Stimulated activated CD8-positive, alpha-beta memory T cell treated with anti-CD3 and anti-CD28 coated beads, Interleukin-15, amount 100 ng/mL, for 48 hours (primary cell): ENCODE measurements around the gene FEM1A.
A peak's percentile ranks its signal among the peaks of the same experiment; 100 is the strongest.
"Not testable (repeated sequence)": the region's sequence is repeated elsewhere in the genome, so short reads cannot be mapped to it uniquely, and the experiment has no call there.

Source experiments
- DNase-seq, 2 donors: peaks; one replicate each; pipeline ENCODE4 v3.0.0-alpha.2; 2020; ENCODE audit warnings: low read depth in 2 of 2

The FEM1A gene

GRCh38 chr19:4791183-4792018 lies at the start of gene FEM1A:
FEM1A (plus strand) TSS chr19:4791734; CDS start chr19:4791855, 121 bp downstream.
- peak; percentile 97 to 98 for DNase-seq

- DNase-seq: no peak
These were observed 48.5 kb upstream of the FEM1A start for GRCh38 chr19:4742723-4743646.

- DNase-seq: no peak
These were observed 46.9 kb upstream of the FEM1A start for GRCh38 chr19:4744451-4745174.

- DNase-seq: not testable (repeated sequence)
These were observed 46.4 kb upstream of the FEM1A start for GRCh38 chr19:4745175-4745574.

- no peak for DNase-seq
These were observed 45.5 kb upstream of the FEM1A start for GRCh38 chr19:4745986-4746385.

GRCh38 chr19:4748185-4748584 lies 43.3 kb upstream of the FEM1A start:
- DNase-seq: no peak

- no peak for DNase-seq
These were observed 42.9 kb upstream of the FEM1A start for GRCh38 chr19:4748589-4748988.

GRCh38 chr19:4749870-4750590 lies 41.5 kb upstream of the FEM1A start:
- no peak for DNase-seq

GRCh38 chr19:4754248-4754647 lies 37.3 kb upstream of the FEM1A start:
- DNase-seq: no peak

GRCh38 chr19:4755459-4755858 lies 36.1 kb upstream of the FEM1A start:
- no peak for DNase-seq

- DNase-seq: no peak
These were observed 33.5 kb upstream of the FEM1A start for GRCh38 chr19:4758082-4758481.

- DNase-seq: no peak
These were observed 32.9 kb upstream of the FEM1A start for GRCh38 chr19:4758659-4759058.

- DNase-seq: peak; percentile 73
These were observed 31.9 kb upstream of the FEM1A start for GRCh38 chr19:4759388-4760284.

GRCh38 chr19:4760285-4760650 lies 31.3 kb upstream of the FEM1A start:
- DNase-seq: no peak

GRCh38 chr19:4763021-4763420 lies 28.5 kb upstream of the FEM1A start:
- DNase-seq: no peak

- no peak for DNase-seq
These were observed 27.2 kb upstream of the FEM1A start for GRCh38 chr19:4764393-4764660.

GRCh38 chr19:4768934-4769777 lies 22.4 kb upstream of the FEM1A start:
- peak; percentile 57 to 61 for DNase-seq

- no peak for DNase-seq
These were observed 19.0 kb upstream of the FEM1A start for GRCh38 chr19:4772566-4772965.

- DNase-seq: no peak
These were observed 18.4 kb upstream of the FEM1A start for GRCh38 chr19:4773047-4773640.
